ENCODE measurements around the gene HOXB8.

DNA sequence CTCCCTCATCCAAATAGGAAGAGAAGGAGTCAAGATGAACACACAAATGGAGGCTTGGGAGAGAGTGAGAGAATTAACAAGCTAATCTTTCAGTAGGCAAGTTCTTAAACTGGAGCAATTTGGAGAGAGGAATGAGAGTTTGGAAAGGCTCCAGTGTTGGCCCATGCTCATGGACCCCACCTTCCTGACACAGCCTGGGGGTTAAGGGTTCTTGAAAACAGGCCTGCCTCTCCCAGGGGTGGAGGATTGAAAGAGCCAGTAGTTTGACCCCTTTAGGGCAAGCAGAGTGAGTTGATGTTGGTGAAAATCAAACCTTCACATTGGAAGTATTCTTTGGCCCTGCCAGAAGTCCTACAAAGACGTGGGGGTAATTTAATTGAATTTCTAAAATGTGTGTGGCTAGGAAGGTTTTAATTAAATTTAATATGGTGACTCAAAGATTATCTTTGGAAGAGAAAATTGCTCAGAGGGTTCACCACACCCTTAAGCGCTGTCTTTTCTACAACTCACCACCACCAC lies 30.8 kb downstream of the HOXB8 start:
- TF ChIP-seq, protein P1, sequence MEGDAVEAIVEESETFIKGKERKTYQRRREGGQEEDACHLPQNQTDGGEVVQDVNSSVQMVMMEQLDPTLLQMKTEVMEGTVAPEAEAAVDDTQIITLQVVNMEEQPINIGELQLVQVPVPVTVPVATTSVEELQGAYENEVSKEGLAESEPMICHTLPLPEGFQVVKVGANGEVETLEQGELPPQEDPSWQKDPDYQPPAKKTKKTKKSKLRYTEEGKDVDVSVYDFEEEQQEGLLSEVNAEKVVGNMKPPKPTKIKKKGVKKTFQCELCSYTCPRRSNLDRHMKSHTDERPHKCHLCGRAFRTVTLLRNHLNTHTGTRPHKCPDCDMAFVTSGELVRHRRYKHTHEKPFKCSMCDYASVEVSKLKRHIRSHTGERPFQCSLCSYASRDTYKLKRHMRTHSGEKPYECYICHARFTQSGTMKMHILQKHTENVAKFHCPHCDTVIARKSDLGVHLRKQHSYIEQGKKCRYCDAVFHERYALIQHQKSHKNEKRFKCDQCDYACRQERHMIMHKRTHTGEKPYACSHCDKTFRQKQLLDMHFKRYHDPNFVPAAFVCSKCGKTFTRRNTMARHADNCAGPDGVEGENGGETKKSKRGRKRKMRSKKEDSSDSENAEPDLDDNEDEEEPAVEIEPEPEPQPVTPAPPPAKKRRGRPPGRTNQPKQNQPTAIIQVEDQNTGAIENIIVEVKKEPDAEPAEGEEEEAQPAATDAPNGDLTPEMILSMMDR (IDR thresholded peaks at IDR 0.05; ENCODE audit: low read length) = no peak
- no peak for TF ChIP-seq EZH2 (optimal IDR thresholded peaks at IDR 0.05; ENCODE audit: low read depth, low read length)
